ENCODE results near the gene P3H1.

The P3H1 gene

DNA sequence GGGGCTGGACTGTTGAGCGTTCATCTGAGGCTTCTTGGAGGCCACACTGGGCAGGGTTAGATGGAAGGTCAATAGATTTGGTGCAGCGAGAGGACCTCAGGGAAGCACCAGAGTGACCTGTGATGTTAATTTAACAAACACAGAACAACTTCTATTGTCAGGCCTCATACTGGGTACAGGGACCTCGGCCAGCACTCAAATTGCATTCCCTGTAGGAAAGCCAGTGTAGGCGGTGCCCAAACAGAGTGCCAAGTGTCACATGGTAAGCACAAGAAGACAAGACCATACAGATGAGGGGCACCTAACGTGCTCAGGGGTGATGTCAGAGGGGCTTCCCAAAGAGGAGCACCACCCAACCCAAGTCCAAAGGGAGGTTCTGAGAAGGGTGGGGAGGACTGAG lies 19.3 kb upstream of the P3H1 start:
- Histone ChIP-seq H3K27ac (replicated peaks) (no peak overlapping the region), H3K4me3 (replicated peaks; ENCODE audit: insufficient read depth, low read length) (no peak overlapping the region), H3K27me3 (ENCODE audit: insufficient read depth, poor library complexity, severe bottlenecking) (peaks cover 5% of the 10 kb centered on the region)
- DNase-seq (ENCODE audit: low read depth in 1 of 2, low spot score in 1 of 2): no peak
- TF ChIP-seq, protein P1, sequence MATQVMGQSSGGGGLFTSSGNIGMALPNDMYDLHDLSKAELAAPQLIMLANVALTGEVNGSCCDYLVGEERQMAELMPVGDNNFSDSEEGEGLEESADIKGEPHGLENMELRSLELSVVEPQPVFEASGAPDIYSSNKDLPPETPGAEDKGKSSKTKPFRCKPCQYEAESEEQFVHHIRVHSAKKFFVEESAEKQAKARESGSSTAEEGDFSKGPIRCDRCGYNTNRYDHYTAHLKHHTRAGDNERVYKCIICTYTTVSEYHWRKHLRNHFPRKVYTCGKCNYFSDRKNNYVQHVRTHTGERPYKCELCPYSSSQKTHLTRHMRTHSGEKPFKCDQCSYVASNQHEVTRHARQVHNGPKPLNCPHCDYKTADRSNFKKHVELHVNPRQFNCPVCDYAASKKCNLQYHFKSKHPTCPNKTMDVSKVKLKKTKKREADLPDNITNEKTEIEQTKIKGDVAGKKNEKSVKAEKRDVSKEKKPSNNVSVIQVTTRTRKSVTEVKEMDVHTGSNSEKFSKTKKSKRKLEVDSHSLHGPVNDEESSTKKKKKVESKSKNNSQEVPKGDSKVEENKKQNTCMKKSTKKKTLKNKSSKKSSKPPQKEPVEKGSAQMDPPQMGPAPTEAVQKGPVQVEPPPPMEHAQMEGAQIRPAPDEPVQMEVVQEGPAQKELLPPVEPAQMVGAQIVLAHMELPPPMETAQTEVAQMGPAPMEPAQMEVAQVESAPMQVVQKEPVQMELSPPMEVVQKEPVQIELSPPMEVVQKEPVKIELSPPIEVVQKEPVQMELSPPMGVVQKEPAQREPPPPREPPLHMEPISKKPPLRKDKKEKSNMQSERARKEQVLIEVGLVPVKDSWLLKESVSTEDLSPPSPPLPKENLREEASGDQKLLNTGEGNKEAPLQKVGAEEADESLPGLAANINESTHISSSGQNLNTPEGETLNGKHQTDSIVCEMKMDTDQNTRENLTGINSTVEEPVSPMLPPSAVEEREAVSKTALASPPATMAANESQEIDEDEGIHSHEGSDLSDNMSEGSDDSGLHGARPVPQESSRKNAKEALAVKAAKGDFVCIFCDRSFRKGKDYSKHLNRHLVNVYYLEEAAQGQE (IDR thresholded peaks at IDR 0.05; ENCODE audit: insufficient replicate concordance, low read depth): no peak

DNA sequence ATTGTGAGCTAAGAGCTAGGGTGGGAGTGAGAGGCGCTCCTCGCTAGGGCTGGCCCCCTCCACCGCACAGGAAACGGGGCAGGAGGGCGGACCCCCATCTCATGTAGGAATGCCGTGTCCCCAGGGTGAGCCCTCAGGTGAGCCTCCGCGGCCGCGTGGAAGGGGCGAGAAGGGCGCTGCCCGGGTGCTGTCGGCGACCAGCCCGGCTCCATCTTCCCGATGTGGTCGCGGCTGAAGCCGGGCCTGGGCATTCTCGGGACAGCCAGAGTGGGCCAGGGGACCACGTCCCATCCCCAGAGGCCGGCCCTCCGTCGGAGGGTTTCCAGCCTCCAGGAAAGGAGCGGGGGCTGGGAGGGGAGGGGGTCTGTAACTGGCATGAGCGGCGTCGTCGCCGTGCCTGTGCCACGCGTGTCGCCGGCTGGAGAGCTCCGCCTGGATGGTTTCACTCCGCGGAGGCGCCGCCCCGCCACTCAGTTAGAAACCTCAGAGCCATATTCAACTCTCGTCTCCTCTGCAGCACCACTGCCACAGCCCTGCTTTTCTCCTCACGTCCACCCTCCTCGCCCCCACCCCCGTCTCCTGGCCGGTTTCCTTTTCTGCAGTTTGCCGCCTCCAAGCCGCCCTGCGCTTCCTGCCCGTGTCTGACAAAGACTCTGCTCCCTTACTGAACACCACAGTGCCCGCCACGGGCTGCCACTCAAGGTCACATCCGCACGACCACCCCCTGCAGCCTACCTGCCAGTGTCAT lies 18.3 kb upstream of the P3H1 start, which contains the start of gene TMEM269:
TMEM269 (plus strand) TSS at position 46 of the 748 bp plus-strand sequence. CDS start 4,903 bp downstream, outside the sequence.
- no peak for DNase-seq (ENCODE audit: low read depth in 1 of 2, low spot score in 1 of 2)
- Histone ChIP-seq H3K27me3 (ENCODE audit: insufficient read depth, poor library complexity, severe bottlenecking) (peaks cover 5% of the 10 kb centered on the region), H3K4me3 (replicated peaks; ENCODE audit: insufficient read depth, low read length) (no peak within 1 kb of the TSS), H3K27ac (replicated peaks) (no peak within 1 kb of the TSS)
- TF ChIP-seq GABPA (IDR thresholded peaks at IDR 0.05; ENCODE audit: low read depth) (no peak), POLR2AphosphoS5 (IDR thresholded peaks at IDR 0.05; ENCODE audit: low read depth) (no peak), SPI1 (IDR thresholded peaks at IDR 0.05; ENCODE audit: borderline replicate concordance, low read depth) (no peak)
- TF ChIP-seq, protein P1 (IDR thresholded peaks at IDR 0.05; ENCODE audit: insufficient replicate concordance, low read depth): no peak
- TF ChIP-seq, protein P2, sequence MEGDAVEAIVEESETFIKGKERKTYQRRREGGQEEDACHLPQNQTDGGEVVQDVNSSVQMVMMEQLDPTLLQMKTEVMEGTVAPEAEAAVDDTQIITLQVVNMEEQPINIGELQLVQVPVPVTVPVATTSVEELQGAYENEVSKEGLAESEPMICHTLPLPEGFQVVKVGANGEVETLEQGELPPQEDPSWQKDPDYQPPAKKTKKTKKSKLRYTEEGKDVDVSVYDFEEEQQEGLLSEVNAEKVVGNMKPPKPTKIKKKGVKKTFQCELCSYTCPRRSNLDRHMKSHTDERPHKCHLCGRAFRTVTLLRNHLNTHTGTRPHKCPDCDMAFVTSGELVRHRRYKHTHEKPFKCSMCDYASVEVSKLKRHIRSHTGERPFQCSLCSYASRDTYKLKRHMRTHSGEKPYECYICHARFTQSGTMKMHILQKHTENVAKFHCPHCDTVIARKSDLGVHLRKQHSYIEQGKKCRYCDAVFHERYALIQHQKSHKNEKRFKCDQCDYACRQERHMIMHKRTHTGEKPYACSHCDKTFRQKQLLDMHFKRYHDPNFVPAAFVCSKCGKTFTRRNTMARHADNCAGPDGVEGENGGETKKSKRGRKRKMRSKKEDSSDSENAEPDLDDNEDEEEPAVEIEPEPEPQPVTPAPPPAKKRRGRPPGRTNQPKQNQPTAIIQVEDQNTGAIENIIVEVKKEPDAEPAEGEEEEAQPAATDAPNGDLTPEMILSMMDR (IDR thresholded peaks at IDR 0.05; ENCODE audit: insufficient read depth, low read length): no peak

DNA sequence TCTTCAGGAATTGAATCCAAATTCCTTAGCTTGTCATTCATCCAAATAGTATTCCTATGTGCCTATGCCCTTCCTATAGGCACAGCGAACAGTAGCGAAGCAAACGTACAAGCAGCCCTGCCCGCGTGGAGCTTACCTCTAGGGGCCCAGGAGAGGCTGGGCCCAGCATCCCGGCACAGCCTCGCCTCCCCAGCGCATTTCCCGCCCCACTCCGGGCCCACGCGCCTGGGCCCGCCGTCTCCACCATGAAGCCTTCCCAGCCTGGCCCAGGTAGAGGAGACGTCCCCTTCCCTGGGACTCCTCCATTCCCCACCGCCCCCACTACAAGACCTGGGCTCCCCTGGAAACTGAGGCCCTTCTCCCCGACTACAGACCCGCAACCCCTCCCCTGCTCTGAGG lies 17.7 kb upstream of the P3H1 start:
- TF ChIP-seq SPI1 (IDR thresholded peaks at IDR 0.05; ENCODE audit: borderline replicate concordance, low read depth): no peak
- TF ChIP-seq GABPA (IDR thresholded peaks at IDR 0.05; ENCODE audit: low read depth): no peak
- TF ChIP-seq, protein P2 (IDR thresholded peaks at IDR 0.05; ENCODE audit: insufficient read depth, low read length): no peak
- TF ChIP-seq, protein P1 (IDR thresholded peaks at IDR 0.05; ENCODE audit: insufficient replicate concordance, low read depth): no peak
- no peak for TF ChIP-seq POLR2AphosphoS5 (IDR thresholded peaks at IDR 0.05; ENCODE audit: low read depth)
- DNase-seq (ENCODE audit: low read depth in 1 of 2, low spot score in 1 of 2): no peak
- Histone ChIP-seq H3K27me3 (ENCODE audit: insufficient read depth, poor library complexity, severe bottlenecking) (peaks cover 5% of the 10 kb centered on the region), H3K27ac (replicated peaks) (no peak overlapping the region), H3K4me3 (replicated peaks; ENCODE audit: insufficient read depth, low read length) (no peak overlapping the region)
